GM08714 (cell line): ENCODE results near the gene UBL7.

Source experiments
- H3K4me3 ChIP-seq: fragments of 200-500 bp; sonication (Bioruptor generic); 2 replicates; pipeline ENCODE4 v1.5.1; 2014; ENCODE audit warnings: mild to moderate bottlenecking, low read length, inconsistent platforms
- ZNF274 ChIP-seq: IDR thresholded peaks from 2 replicates; pipeline ENCODE4 v1.6.1; 2012; ENCODE audit warnings: mild to moderate bottlenecking, low read depth, low read length

UBL7 gene

GRCh38 chr15:74403991-74404563 is 56.9 kb downstream of the UBL7 start:
- TF ChIP-seq ZNF274, result no peak
- H3K4me3 ChIP-seq, result peak overlapping the region; percentile 21; the same call in 1 of the 2 replicates

GRCh38 chr15:74403588-74403919 is 57.4 kb downstream of the UBL7 start:
- peak overlapping the region; percentile 21; the same call in 1 of the 2 replicates for H3K4me3 ChIP-seq
- TF ChIP-seq ZNF274, result no peak

GRCh38 chr15:74402873-74403587 is 57.9 kb downstream of the UBL7 start:
- no peak for TF ChIP-seq ZNF274
- H3K4me3 ChIP-seq, result peak overlapping the region; percentile 21; the same call in 1 of the 2 replicates

GRCh38 chr15:74402337-74402841 is 58.6 kb downstream of the UBL7 start:
- no peak overlapping the region; the same call in 1 of the 2 replicates for H3K4me3 ChIP-seq
- TF ChIP-seq ZNF274, result no peak

- peak overlapping the region; percentile 1; the same call in 1 of the 2 replicates for H3K4me3 ChIP-seq
- TF ChIP-seq ZNF274, result no peak
Measured at GRCh38 chr15:74400915-74401757, 59.8 kb downstream of the UBL7 start.

- no peak for TF ChIP-seq ZNF274
- peak overlapping the region; percentile 2; the same call in 1 of the 2 replicates for H3K4me3 ChIP-seq
Measured at GRCh38 chr15:74400313-74400860, 60.6 kb downstream of the UBL7 start.

GRCh38 chr15:74399511-74400312 is 61.2 kb downstream of the UBL7 start:
- TF ChIP-seq ZNF274, result no peak
- H3K4me3 ChIP-seq, result peak overlapping the region; percentile 2; the same call in 1 of the 2 replicates

GRCh38 chr15:74399100-74399499 is 61.9 kb downstream of the UBL7 start:
- H3K4me3 ChIP-seq, result no peak overlapping the region
- TF ChIP-seq ZNF274, result no peak

- no peak overlapping the region; the same call in 1 of the 2 replicates for H3K4me3 ChIP-seq
- TF ChIP-seq ZNF274, result no peak
Measured at GRCh38 chr15:74398183-74398582, 62.8 kb downstream of the UBL7 start.

- TF ChIP-seq ZNF274, result no peak
Measured at GRCh38 chr15:74397239-74398068, 63.5 kb downstream of the UBL7 start.

GRCh38 chr15:74396445-74397238 is 64.3 kb downstream of the UBL7 start:
- TF ChIP-seq ZNF274, result no peak
- H3K4me3 ChIP-seq, result no peak overlapping the region; the same call in 1 of the 2 replicates

More at GRCh38 chr15:74397239-74398068, 63.5 kb downstream of the UBL7 start:
- no peak overlapping the region; the same call in 1 of the 2 replicates for H3K4me3 ChIP-seq

- no peak overlapping the region for H3K4me3 ChIP-seq
- no peak for TF ChIP-seq ZNF274
Measured at GRCh38 chr15:74396146-74396438, 64.9 kb downstream of the UBL7 start.
